HepG2 (cell line): ENCODE data around the gene RPS6KA5. TPM values are rescaled to one million over a fixed set of nuclear protein-coding genes. Genes with fewer than 3 reads are reported as not detected.
A peak's percentile ranks its signal among the peaks of the same experiment; 100 is the strongest.

Experiments
- DNMT3B ChIP-seq: conservative IDR thresholded peaks from 2 replicates; pipeline ENCODE4 v1.6.1; 2016; ENCODE audit warnings: missing biosample characterization, control low read depth
- GRHL1 ChIP-seq: sonication (generic); formaldehyde crosslinking; conservative IDR thresholded peaks from 2 replicates; pipeline ENCODE4 v1.8.0; 2022; ENCODE audit warnings: missing genetic modification reagents
- HOXA9 ChIP-seq: sonication (generic); formaldehyde crosslinking; IDR thresholded peaks from 2 replicates; pipeline ENCODE4 v1.8.1; 2022; ENCODE audit warnings: missing genetic modification reagents, mild to moderate bottlenecking, moderate library complexity, borderline replicate concordance
- MIER3 ChIP-seq: IDR thresholded peaks from 2 replicates; pipeline ENCODE4 v1.6.1; 2016; ENCODE audit warnings: missing compliant biosample characterization, borderline replicate concordance
- PATZ1 ChIP-seq: sonication (generic); formaldehyde crosslinking; IDR thresholded peaks from 2 replicates; pipeline ENCODE4 v1.4.0; 2020; ENCODE audit warnings: missing genetic modification reagents
- PAXIP1 ChIP-seq: sonication (generic); formaldehyde crosslinking; conservative IDR thresholded peaks from 2 replicates; pipeline ENCODE4 v1.4.0; 2020; ENCODE audit warnings: mild to moderate bottlenecking, missing genetic modification reagents, moderate library complexity
- SKI ChIP-seq: fragments of 450-650 bp; IDR thresholded peaks from one replicate; pipeline ENCODE4 v1.6.1; 2018; ENCODE audit warnings: mild to moderate bottlenecking; ENCODE audit not compliant: partially characterized antibody
- ZNF354B ChIP-seq: sonication (generic); formaldehyde crosslinking; IDR thresholded peaks from 2 replicates; pipeline ENCODE4 v1.8.0; 2022; ENCODE audit warnings: mild to moderate bottlenecking, missing genetic modification reagents
- ZNF552 ChIP-seq: sonication (generic); formaldehyde crosslinking; IDR thresholded peaks from 2 replicates; pipeline ENCODE4 v1.9.0; 2022; ENCODE audit warnings: missing genetic modification reagents, mild to moderate bottlenecking, borderline replicate concordance
- ZNF562 ChIP-seq: sonication (generic); formaldehyde crosslinking; IDR thresholded peaks from 2 replicates; pipeline ENCODE4 v1.8.0; 2022; ENCODE audit warnings: missing genetic modification reagents, borderline replicate concordance
- ZNF607 ChIP-seq: sonication (generic); formaldehyde crosslinking; IDR thresholded peaks from 2 replicates; pipeline ENCODE4 v1.5.1; 2020; ENCODE audit warnings: missing genetic modification reagents, mild to moderate bottlenecking, borderline replicate concordance
- ZNF768 ChIP-seq: sonication (generic); formaldehyde crosslinking; IDR thresholded peaks from 2 replicates; pipeline ENCODE4 v1.4.0; 2020; ENCODE audit warnings: missing genetic modification reagents
- ZNF800 ChIP-seq: sonication (generic); formaldehyde crosslinking; IDR thresholded peaks from 2 replicates; pipeline ENCODE4 v1.4.0; 2020; ENCODE audit warnings: missing genetic modification reagents
- ZSCAN12 ChIP-seq: sonication (generic); formaldehyde crosslinking; IDR thresholded peaks from 2 replicates; pipeline ENCODE4 v1.9.0; 2021; ENCODE audit warnings: mild to moderate bottlenecking, missing genetic modification reagents
- ZSCAN21 ChIP-seq: sonication (generic); formaldehyde crosslinking; IDR thresholded peaks from 2 replicates; pipeline ENCODE4 v1.8.0; 2022; ENCODE audit warnings: mild to moderate bottlenecking, missing genetic modification reagents, moderate library complexity, borderline replicate concordance
- ZSCAN30 ChIP-seq: sonication (generic); formaldehyde crosslinking; IDR thresholded peaks from 2 replicates; pipeline ENCODE4 v1.5.0; 2020; ENCODE audit warnings: mild to moderate bottlenecking, missing genetic modification reagents
- ZSCAN31 ChIP-seq: sonication (generic); formaldehyde crosslinking; IDR thresholded peaks from 2 replicates; pipeline ENCODE4 v1.5.0; 2020; ENCODE audit warnings: low read depth, mild to moderate bottlenecking, missing genetic modification reagents
- polyA plus RNA-seq, 8 experiments: library from polyadenylated mRNA; depleted of rRNA in 3 of 8; stranded (reverse) in 7 of 8; unstranded in 1 of 8; fragments of >200 nt; fragmentation: Illumina TruSeq in 4 of 8; extraction: Trizol in 4 of 8; gene quantifications; 2 replicates each; pipeline versions ENCODE4 v1.2.1 to v1.2.3, GENCODE V29; 2011 to 2016; ENCODE audit warnings: low read depth in 4 of 8, missing spikeins in 1 of 8, mixed read lengths in 1 of 8; ENCODE audit not compliant: insufficient read depth in 1 of 8
- total RNA-seq, 5 experiments: library from RNA; depleted of rRNA; stranded (reverse); fragments of >200 nt; fragmentation: Illumina TruSeq; extraction: Trizol; gene quantifications; 2 replicates each; pipeline ENCODE4 v1.2.3, GENCODE V29; 2016; ENCODE audit warnings: low read depth in 1 of 5
- TF ChIP-seq, protein P1 (sequence below): sonication (generic); formaldehyde crosslinking; IDR thresholded peaks from 2 replicates; pipeline ENCODE4 v1.8.1; 2023; ENCODE audit warnings: mild to moderate bottlenecking, missing genetic modification reagents, borderline replicate concordance

RPS6KA5 gene
- total and polyA plus RNA-seq, 2 of the 13 experiments (the other 11 are each of a cell fraction or from before 2014, with no cell fraction given), result 0.50 to 0.58 TPM

GRCh38 chr14:91060351-91061055 lies at the start of gene RPS6KA5 (continued):
- no peak for TF ChIP-seq ZNF800 (CRISPR knock-in tag)
- TF ChIP-seq, protein P1, sequence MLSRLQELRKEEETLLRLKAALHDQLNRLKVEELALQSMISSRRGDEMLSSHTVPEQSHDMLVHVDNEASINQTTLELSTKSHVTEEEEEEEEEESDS, result no peak
- no peak for TF ChIP-seq DNMT3B (CRISPR knock-in tag)
- TF ChIP-seq HOXA9 (CRISPR knock-in tag), result no peak
- TF ChIP-seq ZNF354B (CRISPR knock-in tag), result no peak
- peak; percentile 39 for TF ChIP-seq SKI
- TF ChIP-seq ZSCAN30, result no peak
- peak; percentile 62; the same call in 1 of the 2 replicates for TF ChIP-seq ZSCAN21
- peak; percentile 8; the same call in 1 of the 2 replicates for TF ChIP-seq ZNF768 (CRISPR knock-in tag)
- TF ChIP-seq ZSCAN31, result no peak
- TF ChIP-seq PATZ1 (CRISPR knock-in tag), result peak; percentile 54
- TF ChIP-seq MIER3 (CRISPR knock-in tag), result 0 out of 2 replicates have a peak, but pooled peaks have one; percentile 9
- TF ChIP-seq ZNF562 (CRISPR knock-in tag), result no peak
- no peak for TF ChIP-seq GRHL1 (CRISPR knock-in tag)
- peak; percentile 42; the same call in 1 of the 2 replicates for TF ChIP-seq PAXIP1 (CRISPR knock-in tag)
- TF ChIP-seq ZNF552 (CRISPR knock-in tag), result peak; percentile 64; the same call in 1 of the 2 replicates
- TF ChIP-seq ZNF607 (CRISPR knock-in tag), result no peak
- no peak for TF ChIP-seq ZSCAN12 (CRISPR knock-in tag)
